Loucy (cell line): ENCODE data around the gene LCK.

Experiments
- H2AFZ ChIP-seq: fragments of 200-600 bp; sonication (generic); 2 replicates; pipeline ENCODE4 v1.6.0; 2016; ENCODE audit warnings: antibody characterized with exemption, mild to moderate bottlenecking, low read length, moderate library complexity
- H3F3A ChIP-seq: fragments of 200-600 bp; 2 replicates; pipeline ENCODE4 v1.6.0; 2016; ENCODE audit warnings: antibody characterized with exemption, low read depth, mild to moderate bottlenecking
- H3K27me3 ChIP-seq: fragments of 200-600 bp; sonication (generic); 2 replicates; pipeline ENCODE4 v1.6.1; 2014; ENCODE audit warnings: low read length, mild to moderate bottlenecking; ENCODE audit not compliant: insufficient read depth, poor library complexity, severe bottlenecking
- H3K36me3 ChIP-seq: fragments of 200-600 bp; sonication (generic); 2 replicates; pipeline ENCODE4 v1.6.1; 2016; ENCODE audit warnings: low read length; ENCODE audit not compliant: insufficient read depth
- H3K4me1 ChIP-seq: fragments of 200-600 bp; sonication (generic); 2 replicates; pipeline ENCODE4 v1.5.1; 2014; ENCODE audit warnings: low read length, mild to moderate bottlenecking; ENCODE audit not compliant: insufficient read depth, poor library complexity, severe bottlenecking
- H3K4me2 ChIP-seq: fragments of 200-600 bp; sonication (generic); 2 replicates; pipeline ENCODE4 v1.6.0; 2014; ENCODE audit warnings: antibody characterized with exemption, low read length, low read depth, mild to moderate bottlenecking; ENCODE audit not compliant: poor library complexity, severe bottlenecking
- H3K4me3 ChIP-seq: fragments of 200-600 bp; sonication (generic); 2 replicates; pipeline ENCODE4 v1.5.1; 2014; ENCODE audit warnings: low read length, mild to moderate bottlenecking, mixed read lengths; ENCODE audit not compliant: poor library complexity, severe bottlenecking
- H3K79me2 ChIP-seq: fragments of 200-600 bp; sonication (generic); 2 replicates; pipeline ENCODE4 v1.6.1; 2014; ENCODE audit warnings: low read length; ENCODE audit not compliant: insufficient read depth
- H3K9ac ChIP-seq: fragments of 200-600 bp; sonication (generic); 2 replicates; pipeline ENCODE4 v1.6.0; 2014; ENCODE audit warnings: mild to moderate bottlenecking, low read depth, low read length, moderate library complexity; ENCODE audit not compliant: poor library complexity, severe bottlenecking
- H3K9me2 ChIP-seq: fragments of 200-600 bp; sonication (generic); replicated peaks from 2 replicates; pipeline ENCODE4 v1.6.1; 2016; ENCODE audit warnings: low read depth, low read length, mixed read lengths
- H3K9me3 ChIP-seq: fragments of 200-600 bp; sonication (generic); 2 replicates; pipeline ENCODE4 v1.6.1; 2014; ENCODE audit warnings: mild to moderate bottlenecking, antibody characterized with exemption, low read length, low read depth; ENCODE audit not compliant: insufficient read depth
- H4K20me1 ChIP-seq: fragments of 200-600 bp; sonication (generic); 2 replicates; pipeline ENCODE4 v1.6.0; 2014; ENCODE audit warnings: antibody characterized with exemption, low read length, mild to moderate bottlenecking; ENCODE audit not compliant: insufficient read depth, poor library complexity, severe bottlenecking
- EZH2phosphoT487 ChIP-seq: fragments of 200-600 bp; IDR thresholded peaks from 2 replicates; pipeline ENCODE4 v1.6.1; 2018; ENCODE audit warnings: antibody characterized with exemption, mild to moderate bottlenecking, moderate library complexity, borderline replicate concordance
- TF ChIP-seq, protein P1 (sequence below): fragments of 200-600 bp; sonication (generic); conservative IDR thresholded peaks from 2 replicates; pipeline ENCODE4 v1.5.1; 2014; ENCODE audit warnings: mild to moderate bottlenecking, antibody characterized with exemption, low read length

LCK gene

DNA sequence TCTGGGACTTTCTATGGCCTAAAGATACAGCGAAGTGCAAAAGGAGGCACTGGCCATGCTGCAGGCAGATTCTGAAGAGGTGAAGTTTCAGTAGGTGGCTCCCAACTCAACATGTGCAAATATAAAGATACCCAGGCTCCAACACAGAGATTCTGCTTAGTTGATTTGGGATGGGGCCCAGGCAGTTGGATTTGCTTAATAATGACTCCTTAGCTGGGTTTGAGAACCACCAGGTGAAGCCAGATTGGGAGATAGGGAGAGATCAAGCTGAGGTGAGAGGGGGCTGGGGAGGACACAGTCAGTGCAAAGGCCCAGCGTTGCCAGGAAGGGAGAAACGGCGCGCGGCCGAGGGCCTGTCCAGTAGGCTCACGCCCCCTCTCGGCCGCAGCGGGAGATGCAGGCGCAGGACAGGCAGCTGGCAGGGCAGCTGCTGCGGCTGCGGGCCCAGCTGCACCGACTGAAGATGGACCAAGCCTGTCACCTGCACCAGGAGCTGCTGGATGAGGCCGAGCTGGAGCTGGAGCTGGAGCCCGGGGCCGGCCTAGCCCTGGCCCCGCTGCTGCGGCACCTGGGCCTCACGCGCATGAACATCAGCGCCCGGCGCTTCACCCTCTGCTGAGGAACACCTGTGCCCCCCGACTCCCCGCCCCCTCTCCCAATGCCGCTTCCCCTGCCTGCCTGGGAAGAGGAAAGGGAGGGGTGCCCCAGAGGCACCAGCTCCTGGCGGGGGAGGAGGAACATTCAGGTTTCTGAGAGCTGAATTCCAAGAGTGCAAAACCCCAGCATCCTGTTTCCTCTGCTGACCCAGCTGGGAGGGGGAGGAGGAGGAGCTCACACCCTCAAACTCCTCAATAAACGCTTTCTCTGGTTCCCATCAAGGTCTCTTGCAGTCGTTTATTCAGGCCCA, 2.8 kb upstream of the LCK start:
- TF ChIP-seq EZH2phosphoT487: no peak
- TF ChIP-seq, protein P1, sequence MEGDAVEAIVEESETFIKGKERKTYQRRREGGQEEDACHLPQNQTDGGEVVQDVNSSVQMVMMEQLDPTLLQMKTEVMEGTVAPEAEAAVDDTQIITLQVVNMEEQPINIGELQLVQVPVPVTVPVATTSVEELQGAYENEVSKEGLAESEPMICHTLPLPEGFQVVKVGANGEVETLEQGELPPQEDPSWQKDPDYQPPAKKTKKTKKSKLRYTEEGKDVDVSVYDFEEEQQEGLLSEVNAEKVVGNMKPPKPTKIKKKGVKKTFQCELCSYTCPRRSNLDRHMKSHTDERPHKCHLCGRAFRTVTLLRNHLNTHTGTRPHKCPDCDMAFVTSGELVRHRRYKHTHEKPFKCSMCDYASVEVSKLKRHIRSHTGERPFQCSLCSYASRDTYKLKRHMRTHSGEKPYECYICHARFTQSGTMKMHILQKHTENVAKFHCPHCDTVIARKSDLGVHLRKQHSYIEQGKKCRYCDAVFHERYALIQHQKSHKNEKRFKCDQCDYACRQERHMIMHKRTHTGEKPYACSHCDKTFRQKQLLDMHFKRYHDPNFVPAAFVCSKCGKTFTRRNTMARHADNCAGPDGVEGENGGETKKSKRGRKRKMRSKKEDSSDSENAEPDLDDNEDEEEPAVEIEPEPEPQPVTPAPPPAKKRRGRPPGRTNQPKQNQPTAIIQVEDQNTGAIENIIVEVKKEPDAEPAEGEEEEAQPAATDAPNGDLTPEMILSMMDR: peak; percentile 82
- Histone ChIP-seq H3K79me2 (peaks cover 22% of the 10 kb centered on the region), H3K4me2 (peak overlapping the region; percentile 99), H3K4me1 (peaks cover 53% of the 10 kb centered on the region), H3F3A (peaks cover 6% of the 10 kb centered on the region; the same call in 1 of the 2 replicates), H3K9me2 (no peaks in the 10 kb centered on the region), H3K4me3 (peak overlapping the region; percentile 75), H3K27me3 (no peaks in the 10 kb centered on the region), H3K9me3 (no peaks in the 10 kb centered on the region), H2AFZ (peak overlapping the region; percentile 70; the same call in 1 of the 2 replicates), H4K20me1 (no peaks in the 10 kb centered on the region), H3K9ac (peak overlapping the region; percentile 95), H3K36me3 (no peaks in the 10 kb centered on the region)

DNA sequence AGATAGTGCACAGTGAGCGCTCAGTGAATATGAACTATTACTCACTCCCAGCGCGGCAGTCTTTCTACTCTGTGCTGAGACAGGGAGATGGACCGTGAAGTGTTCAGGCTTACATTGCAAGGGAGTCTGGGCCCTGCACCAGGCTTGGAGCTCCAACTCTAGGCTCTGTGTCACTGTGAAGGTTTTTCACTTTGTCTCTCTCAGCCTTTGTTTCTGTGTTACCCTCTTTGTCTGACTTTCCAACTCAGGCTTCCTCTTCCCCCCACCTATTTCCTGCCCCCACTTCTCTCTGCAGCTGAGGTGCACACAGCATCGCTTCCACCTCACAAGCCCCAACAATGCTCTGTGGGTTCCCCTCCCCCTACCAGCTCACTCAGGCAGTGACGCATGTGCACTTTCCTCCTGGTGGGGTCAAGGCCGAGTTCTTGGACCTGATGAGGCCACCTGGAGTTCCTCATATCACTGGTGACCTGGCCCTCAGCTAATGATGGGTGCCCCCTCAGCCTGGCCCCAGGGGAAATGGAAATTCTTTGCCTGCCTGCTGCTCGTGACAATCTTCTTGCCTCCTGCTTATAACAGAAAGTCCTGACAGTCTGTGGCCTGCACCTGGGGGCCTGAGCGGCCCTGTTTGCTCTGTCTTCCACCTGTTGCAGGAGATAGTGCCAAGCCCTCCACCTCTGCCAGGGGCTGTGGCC, 1.1 kb upstream of the LCK start:
- Histone ChIP-seq H3F3A (peaks cover 6% of the 10 kb centered on the region; the same call in 1 of the 2 replicates), H3K36me3 (no peaks in the 10 kb centered on the region), H3K9me3 (no peaks in the 10 kb centered on the region), H3K4me1 (peaks cover 62% of the 10 kb centered on the region), H3K9ac (peak overlapping the region; percentile 95), H3K9me2 (no peaks in the 10 kb centered on the region), H3K4me2 (peak overlapping the region; percentile 99), H3K4me3 (peak overlapping the region; percentile 75), H2AFZ (peak overlapping the region; percentile 34; the same call in 1 of the 2 replicates), H3K27me3 (no peaks in the 10 kb centered on the region), H3K79me2 (peaks cover 39% of the 10 kb centered on the region), H4K20me1 (peaks cover 2% of the 10 kb centered on the region)
- no peak for TF ChIP-seq EZH2phosphoT487
- TF ChIP-seq, protein P1: no peak

DNA sequence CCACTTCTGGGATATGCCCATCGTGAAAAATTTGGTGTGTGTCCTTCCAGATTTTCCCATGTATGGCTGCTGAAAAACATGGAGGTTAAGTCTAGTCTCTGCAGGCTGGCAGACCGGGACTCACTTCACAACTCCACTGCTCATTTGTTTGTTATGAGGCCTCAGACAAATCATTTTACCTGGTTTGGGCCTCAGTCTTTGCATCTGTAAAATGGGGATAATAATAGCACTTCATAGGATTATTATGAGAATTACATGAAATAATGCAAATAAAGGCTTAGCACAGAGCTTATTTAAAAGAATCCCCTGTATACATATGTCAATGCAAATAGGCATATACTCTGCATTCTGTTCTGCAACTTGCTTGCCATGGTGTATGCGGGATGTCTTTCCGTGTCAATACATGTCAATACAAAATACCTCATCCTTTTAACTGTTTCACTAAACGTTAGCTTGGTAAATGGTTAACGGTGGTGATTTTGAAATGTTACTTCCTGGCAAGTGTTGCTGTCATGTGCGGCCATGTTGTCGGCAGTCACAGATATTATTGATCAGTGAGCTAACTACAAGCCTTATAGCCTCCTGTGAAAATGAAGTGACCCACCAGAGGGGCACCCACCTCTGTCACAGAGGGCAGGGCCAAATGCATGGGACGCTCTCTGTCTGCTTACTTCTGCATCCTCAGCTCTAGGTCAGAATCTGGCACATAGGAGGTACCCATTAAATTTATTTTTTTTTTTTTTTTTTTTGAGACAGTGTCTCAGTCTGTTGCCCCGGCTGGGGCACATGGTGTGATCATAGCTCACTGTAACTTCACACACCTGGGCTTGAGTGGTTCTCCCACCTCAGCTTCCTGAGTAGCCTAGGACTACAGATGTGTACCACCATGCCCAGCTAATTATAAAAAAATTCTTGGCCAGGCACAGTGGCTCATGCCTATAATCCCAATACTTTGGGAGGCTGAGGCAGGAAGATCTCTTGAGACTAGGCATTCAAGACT, 4.3 kb downstream of the LCK start:
- no peaks in the 10 kb centered on the region for H3K9me2 ChIP-seq
- no peaks in the 10 kb centered on the region for H3K36me3 ChIP-seq
- peaks cover 50% of the 10 kb centered on the region for H3K4me1 ChIP-seq
- H2AFZ ChIP-seq: no peak overlapping the region
- H3K27me3 ChIP-seq: no peaks in the 10 kb centered on the region
- no peak overlapping the region for H3K9ac ChIP-seq
- no peaks in the 10 kb centered on the region for H3K9me3 ChIP-seq
- no peaks in the 10 kb centered on the region for H3F3A ChIP-seq
- H4K20me1 ChIP-seq: peaks cover 20% of the 10 kb centered on the region
- peaks cover 86% of the 10 kb centered on the region for H3K79me2 ChIP-seq
- TF ChIP-seq, protein P1: no peak
- TF ChIP-seq EZH2phosphoT487: no peak
- H3K4me3 ChIP-seq: peak overlapping the region; percentile 32
- H3K4me2 ChIP-seq: peak overlapping the region; percentile 50
